ENCODE data around the gene SKP2.

GRCh38 chr5:36111238-36111637 is 40.7 kb upstream of the SKP2 start:
- TF ChIP-seq, protein P1, sequence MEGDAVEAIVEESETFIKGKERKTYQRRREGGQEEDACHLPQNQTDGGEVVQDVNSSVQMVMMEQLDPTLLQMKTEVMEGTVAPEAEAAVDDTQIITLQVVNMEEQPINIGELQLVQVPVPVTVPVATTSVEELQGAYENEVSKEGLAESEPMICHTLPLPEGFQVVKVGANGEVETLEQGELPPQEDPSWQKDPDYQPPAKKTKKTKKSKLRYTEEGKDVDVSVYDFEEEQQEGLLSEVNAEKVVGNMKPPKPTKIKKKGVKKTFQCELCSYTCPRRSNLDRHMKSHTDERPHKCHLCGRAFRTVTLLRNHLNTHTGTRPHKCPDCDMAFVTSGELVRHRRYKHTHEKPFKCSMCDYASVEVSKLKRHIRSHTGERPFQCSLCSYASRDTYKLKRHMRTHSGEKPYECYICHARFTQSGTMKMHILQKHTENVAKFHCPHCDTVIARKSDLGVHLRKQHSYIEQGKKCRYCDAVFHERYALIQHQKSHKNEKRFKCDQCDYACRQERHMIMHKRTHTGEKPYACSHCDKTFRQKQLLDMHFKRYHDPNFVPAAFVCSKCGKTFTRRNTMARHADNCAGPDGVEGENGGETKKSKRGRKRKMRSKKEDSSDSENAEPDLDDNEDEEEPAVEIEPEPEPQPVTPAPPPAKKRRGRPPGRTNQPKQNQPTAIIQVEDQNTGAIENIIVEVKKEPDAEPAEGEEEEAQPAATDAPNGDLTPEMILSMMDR (IDR thresholded peaks at IDR 0.05; ENCODE audit: borderline replicate concordance, extremely low read depth, low read length, poor library complexity, severe bottlenecking), result no peak
- TF ChIP-seq EZH2 (IDR thresholded peaks at IDR 0.05; ENCODE audit: borderline replicate concordance, low read depth, low read length, severe bottlenecking), result no peak

Data from DND-41 (cell line).